H1 (cell line): Measurements from ENCODE around the gene ZNF248. TPM values are rescaled to one million over a fixed set of nuclear protein-coding genes. Genes with fewer than 3 reads are reported as not detected.

Source experiments
- BACH1 ChIP-seq: IDR thresholded peaks from 2 replicates; pipeline ENCODE4 v1.6.1; 2012; ENCODE audit warnings: low read length, improper control_type of control experiment
- CHD7 ChIP-seq: fragments of 300-600 bp; sonication (generic); IDR thresholded peaks from 2 replicates; pipeline ENCODE4 v1.7.1; 2012; ENCODE audit warnings: low read length, moderate library complexity, mild to moderate bottlenecking, inconsistent platforms; ENCODE audit not compliant: insufficient replicate concordance
- KDM1A ChIP-seq: fragments of 200-600, 300-600 bp; sonication (generic); IDR thresholded peaks from 2 replicates; pipeline ENCODE4 v1.7.1; 2016; ENCODE audit warnings: mild to moderate bottlenecking, low read length, borderline replicate concordance
- KDM5A ChIP-seq: fragments of 200-600 bp; IDR thresholded peaks from 2 replicates; pipeline ENCODE4 v1.7.1; 2012; ENCODE audit warnings: mild to moderate bottlenecking, low read length, inconsistent platforms, mixed read lengths
- MAFK ChIP-seq: IDR thresholded peaks from 2 replicates; pipeline ENCODE4 v1.6.1; 2012; ENCODE audit warnings: low read depth, mild to moderate bottlenecking, improper control_type of control experiment, low read length
- PHF8 ChIP-seq: fragments of 200-600 bp; sonication (generic); conservative IDR thresholded peaks from 2 replicates; pipeline ENCODE4 v1.7.1; 2012; ENCODE audit warnings: low read depth, mild to moderate bottlenecking, inconsistent platforms, low read length, moderate library complexity
- RAD21 ChIP-seq, 2 experiments: IDR thresholded peaks in 1 of 2; conservative IDR thresholded peaks in 1 of 2; 2 replicates each; pipeline ENCODE4 v1.6.1; 2011; ENCODE audit warnings: low read depth in 2 of 2, low read length in 2 of 2, improper control_type of control experiment in 1 of 2, inconsistent platforms in 1 of 2, mild to moderate bottlenecking in 1 of 2, moderate library complexity in 1 of 2
- SP4 ChIP-seq: IDR thresholded peaks from 2 replicates; pipeline ENCODE4 v1.6.1; 2012; ENCODE audit warnings: low read length, inconsistent platforms
- TAF7 ChIP-seq: optimal IDR thresholded peaks from 2 replicates; pipeline ENCODE3; 2011; ENCODE audit warnings: low read depth, mild to moderate bottlenecking, inconsistent platforms, low read length, moderate library complexity, borderline replicate concordance
- TCF12 ChIP-seq: IDR thresholded peaks from 2 replicates; pipeline ENCODE4 v1.6.1; 2011; ENCODE audit warnings: low read depth, mild to moderate bottlenecking, low read length
- polyA plus RNA-seq, 7 experiments: library from polyadenylated mRNA; depleted of rRNA in 3 of 7; stranded (reverse) in 5 of 7; unstranded in 2 of 7; fragments of >200 nt in 5 of 7; fragments of 200-250 nt in 2 of 7; gene quantifications; 1 replicate in 5 of 7; 2 replicates in 1 of 7; 4 replicates in 1 of 7; pipeline versions ENCODE4 v1.2.1 to v1.2.3, GENCODE V29; 2011 to 2013; ENCODE audit warnings: missing spikeins in 2 of 7, mixed read lengths in 2 of 7
- total RNA-seq: library from RNA; stranded (reverse); fragmentation: NEBNext Ultra II Directional; extraction: Animal tissue kit (Norgen Biotek cat#: 25700); gene quantifications from 2 replicates; pipeline ENCODE4 v1.2.1, GENCODE V29; 2021

The ZNF248 gene
- total and polyA plus RNA-seq, 2 of the 8 experiments (the other 6 are each of a cell fraction or from before 2014, with no cell fraction given), result 9.1 TPM; not detected in 1

DNA sequence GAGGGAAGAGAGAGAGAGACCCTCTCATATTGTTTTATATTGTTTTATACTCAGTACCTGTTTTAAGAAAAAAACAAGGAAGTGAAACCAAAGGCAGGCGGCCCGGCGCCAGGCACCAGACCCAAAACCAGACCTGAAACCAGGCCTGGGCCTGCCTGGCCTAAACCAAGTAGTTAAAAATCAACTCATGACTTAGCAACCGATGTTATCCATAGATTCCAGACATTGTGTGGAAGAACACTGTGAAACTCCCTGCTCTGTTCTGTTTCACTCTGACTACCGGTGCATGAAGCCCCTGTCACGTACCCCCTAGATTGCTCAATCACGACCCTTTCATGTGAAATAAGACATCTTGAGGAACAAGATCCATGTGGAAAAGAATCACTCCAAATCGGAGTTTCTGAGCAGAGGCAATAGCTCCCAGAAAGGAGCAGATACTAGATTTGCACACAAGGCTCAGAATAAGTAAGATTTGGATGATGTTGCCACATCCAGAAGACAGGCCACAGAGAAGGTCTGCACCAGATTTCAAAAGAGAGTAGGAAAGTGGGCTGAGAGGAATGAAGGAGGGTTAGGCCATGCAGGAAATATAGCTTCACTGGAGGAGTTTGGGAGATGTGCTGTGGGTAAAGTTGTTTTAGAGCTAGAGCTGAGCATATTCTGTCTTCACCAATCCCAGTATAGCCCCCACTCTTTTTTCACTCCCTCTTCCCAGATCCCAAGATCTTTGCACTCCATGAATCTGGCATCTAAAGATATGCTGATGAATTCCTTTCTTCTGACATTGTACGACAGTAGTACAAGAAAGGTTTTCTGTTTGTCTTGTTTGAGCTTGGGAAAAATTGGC is 8.8 kb upstream of the ZNF248 start (continued):
- TF ChIP-seq CHD7, result no peak
- no peak for TF ChIP-seq PHF8
- TF ChIP-seq KDM5A, result no peak
- no peak for TF ChIP-seq KDM1A
- TF ChIP-seq TCF12, result no peak
- no peak for TF ChIP-seq MAFK
- no peak for TF ChIP-seq TAF7
- no peak for TF ChIP-seq BACH1
- no peak for TF ChIP-seq RAD21 (IDR thresholded peaks at IDR 0.05 in 1 of 2, conservative IDR thresholded peaks at IDR 0.05 in 1 of 2; ENCODE audit: low read depth in 2 of 2, low read length in 2 of 2)
- no peak for TF ChIP-seq SP4
